ENCODE measurements around the gene PDHA1.

Gene PDHA1

DNA sequence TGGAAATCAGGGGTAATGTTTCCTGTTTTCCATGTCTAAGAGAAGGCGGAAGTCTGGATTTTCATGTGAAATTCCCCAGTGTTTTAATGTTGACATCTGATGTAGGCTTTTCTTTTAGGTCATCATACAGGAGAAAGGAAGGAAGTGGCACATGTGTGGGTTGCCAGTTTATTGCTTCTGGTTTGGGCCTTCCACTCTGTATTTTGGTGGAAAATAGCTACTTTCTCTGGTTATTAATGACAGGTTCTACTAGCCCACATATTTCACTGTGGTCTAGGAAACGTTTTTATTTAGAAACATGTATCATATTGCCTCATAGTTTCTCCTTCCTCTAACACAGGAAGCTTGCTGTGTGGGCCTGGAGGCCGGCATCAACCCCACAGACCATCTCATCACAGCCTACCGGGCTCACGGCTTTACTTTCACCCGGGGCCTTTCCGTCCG lies 7.2 kb downstream of the PDHA1 start:
- ATAC-seq, result no peak
- TF ChIP-seq, protein P1, sequence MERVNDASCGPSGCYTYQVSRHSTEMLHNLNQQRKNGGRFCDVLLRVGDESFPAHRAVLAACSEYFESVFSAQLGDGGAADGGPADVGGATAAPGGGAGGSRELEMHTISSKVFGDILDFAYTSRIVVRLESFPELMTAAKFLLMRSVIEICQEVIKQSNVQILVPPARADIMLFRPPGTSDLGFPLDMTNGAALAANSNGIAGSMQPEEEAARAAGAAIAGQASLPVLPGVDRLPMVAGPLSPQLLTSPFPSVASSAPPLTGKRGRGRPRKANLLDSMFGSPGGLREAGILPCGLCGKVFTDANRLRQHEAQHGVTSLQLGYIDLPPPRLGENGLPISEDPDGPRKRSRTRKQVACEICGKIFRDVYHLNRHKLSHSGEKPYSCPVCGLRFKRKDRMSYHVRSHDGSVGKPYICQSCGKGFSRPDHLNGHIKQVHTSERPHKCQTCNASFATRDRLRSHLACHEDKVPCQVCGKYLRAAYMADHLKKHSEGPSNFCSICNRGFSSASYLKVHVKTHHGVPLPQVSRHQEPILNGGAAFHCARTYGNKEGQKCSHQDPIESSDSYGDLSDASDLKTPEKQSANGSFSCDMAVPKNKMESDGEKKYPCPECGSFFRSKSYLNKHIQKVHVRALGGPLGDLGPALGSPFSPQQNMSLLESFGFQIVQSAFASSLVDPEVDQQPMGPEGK (CRISPR knock-in tag; IDR thresholded peaks at IDR 0.05; ENCODE audit: borderline replicate concordance), result no peak
- TF ChIP-seq ESRRG (CRISPR knock-in tag; IDR thresholded peaks at IDR 0.05) (no peak), ZC3H10 (CRISPR knock-in tag; IDR thresholded peaks at IDR 0.05) (no peak), SNAI2 (CRISPR knock-in tag; IDR thresholded peaks at IDR 0.05) (no peak), ZFP3 (CRISPR knock-in tag; IDR thresholded peaks at IDR 0.05) (no peak), BACH2 (CRISPR knock-in tag; IDR thresholded peaks at IDR 0.05; ENCODE audit: borderline replicate concordance) (no peak), GLIS3 (CRISPR knock-in tag; IDR thresholded peaks at IDR 0.05) (no peak), RARB (CRISPR knock-in tag; IDR thresholded peaks at IDR 0.05) (no peak), TOX (CRISPR knock-in tag; IDR thresholded peaks at IDR 0.05; ENCODE audit: borderline replicate concordance) (no peak), PPARA (CRISPR knock-in tag; IDR thresholded peaks at IDR 0.05; ENCODE audit: borderline replicate concordance) (no peak), ISL1 (CRISPR knock-in tag; IDR thresholded peaks at IDR 0.05) (no peak), ZNF565 (CRISPR knock-in tag; conservative IDR thresholded peaks at IDR 0.05; ENCODE audit: low read depth) (no peak), CSDC2 (CRISPR knock-in tag; IDR thresholded peaks at IDR 0.05) (no peak), ARNTL (CRISPR knock-in tag; IDR thresholded peaks at IDR 0.05; ENCODE audit: borderline replicate concordance, low read depth) (no peak), ZNF70 (CRISPR knock-in tag; IDR thresholded peaks at IDR 0.05) (no peak)
- TF ChIP-seq, protein P2, sequence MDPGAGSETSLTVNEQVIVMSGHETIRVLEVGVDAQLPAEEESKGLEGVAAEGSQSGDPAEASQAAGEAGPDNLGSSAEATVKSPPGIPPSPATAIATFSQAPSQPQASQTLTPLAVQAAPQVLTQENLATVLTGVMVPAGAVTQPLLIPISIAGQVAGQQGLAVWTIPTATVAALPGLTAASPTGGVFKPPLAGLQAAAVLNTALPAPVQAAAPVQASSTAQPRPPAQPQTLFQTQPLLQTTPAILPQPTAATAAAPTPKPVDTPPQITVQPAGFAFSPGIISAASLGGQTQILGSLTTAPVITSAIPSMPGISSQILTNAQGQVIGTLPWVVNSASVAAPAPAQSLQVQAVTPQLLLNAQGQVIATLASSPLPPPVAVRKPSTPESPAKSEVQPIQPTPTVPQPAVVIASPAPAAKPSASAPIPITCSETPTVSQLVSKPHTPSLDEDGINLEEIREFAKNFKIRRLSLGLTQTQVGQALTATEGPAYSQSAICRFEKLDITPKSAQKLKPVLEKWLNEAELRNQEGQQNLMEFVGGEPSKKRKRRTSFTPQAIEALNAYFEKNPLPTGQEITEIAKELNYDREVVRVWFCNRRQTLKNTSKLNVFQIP (CRISPR knock-in tag; IDR thresholded peaks at IDR 0.05; ENCODE audit: borderline replicate concordance, low read depth), result no peak
- TF ChIP-seq, protein P3, sequence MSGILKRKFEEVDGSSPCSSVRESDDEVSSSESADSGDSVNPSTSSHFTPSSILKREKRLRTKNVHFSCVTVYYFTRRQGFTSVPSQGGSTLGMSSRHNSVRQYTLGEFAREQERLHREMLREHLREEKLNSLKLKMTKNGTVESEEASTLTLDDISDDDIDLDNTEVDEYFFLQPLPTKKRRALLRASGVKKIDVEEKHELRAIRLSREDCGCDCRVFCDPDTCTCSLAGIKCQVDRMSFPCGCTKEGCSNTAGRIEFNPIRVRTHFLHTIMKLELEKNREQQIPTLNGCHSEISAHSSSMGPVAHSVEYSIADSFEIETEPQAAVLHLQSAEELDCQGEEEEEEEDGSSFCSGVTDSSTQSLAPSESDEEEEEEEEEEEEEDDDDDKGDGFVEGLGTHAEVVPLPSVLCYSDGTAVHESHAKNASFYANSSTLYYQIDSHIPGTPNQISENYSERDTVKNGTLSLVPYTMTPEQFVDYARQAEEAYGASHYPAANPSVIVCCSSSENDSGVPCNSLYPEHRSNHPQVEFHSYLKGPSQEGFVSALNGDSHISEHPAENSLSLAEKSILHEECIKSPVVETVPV (CRISPR knock-in tag; IDR thresholded peaks at IDR 0.05), result no peak
- TF ChIP-seq, protein P4, sequence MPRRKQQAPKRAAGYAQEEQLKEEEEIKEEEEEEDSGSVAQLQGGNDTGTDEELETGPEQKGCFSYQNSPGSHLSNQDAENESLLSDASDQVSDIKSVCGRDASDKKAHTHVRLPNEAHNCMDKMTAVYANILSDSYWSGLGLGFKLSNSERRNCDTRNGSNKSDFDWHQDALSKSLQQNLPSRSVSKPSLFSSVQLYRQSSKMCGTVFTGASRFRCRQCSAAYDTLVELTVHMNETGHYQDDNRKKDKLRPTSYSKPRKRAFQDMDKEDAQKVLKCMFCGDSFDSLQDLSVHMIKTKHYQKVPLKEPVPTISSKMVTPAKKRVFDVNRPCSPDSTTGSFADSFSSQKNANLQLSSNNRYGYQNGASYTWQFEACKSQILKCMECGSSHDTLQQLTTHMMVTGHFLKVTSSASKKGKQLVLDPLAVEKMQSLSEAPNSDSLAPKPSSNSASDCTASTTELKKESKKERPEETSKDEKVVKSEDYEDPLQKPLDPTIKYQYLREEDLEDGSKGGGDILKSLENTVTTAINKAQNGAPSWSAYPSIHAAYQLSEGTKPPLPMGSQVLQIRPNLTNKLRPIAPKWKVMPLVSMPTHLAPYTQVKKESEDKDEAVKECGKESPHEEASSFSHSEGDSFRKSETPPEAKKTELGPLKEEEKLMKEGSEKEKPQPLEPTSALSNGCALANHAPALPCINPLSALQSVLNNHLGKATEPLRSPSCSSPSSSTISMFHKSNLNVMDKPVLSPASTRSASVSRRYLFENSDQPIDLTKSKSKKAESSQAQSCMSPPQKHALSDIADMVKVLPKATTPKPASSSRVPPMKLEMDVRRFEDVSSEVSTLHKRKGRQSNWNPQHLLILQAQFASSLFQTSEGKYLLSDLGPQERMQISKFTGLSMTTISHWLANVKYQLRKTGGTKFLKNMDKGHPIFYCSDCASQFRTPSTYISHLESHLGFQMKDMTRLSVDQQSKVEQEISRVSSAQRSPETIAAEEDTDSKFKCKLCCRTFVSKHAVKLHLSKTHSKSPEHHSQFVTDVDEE (CRISPR knock-in tag; IDR thresholded peaks at IDR 0.05), result no peak

DNA sequence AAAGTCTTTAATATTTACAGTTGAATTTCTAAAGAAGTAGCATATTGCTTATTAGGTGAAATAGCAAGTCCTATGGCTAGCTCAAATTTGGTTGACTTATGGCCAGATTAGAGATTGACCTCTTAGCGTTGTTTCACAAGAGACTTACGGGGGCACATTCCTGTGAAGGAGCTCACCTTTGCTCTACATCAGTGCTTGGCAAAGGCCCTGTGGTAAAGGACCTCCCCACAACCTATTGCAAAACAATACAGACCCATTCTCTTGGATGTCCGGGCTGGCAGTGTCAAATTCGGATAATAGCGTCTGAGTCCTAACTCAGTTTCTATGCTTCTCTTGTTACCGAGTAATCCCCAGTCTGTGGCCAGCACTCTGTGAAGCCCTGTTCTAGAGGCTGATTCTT lies 10.9 kb downstream of the PDHA1 start:
- ATAC-seq, result no peak
- no peak for TF ChIP-seq SNAI2 (CRISPR knock-in tag; IDR thresholded peaks at IDR 0.05)
- no peak for TF ChIP-seq ZFP3 (CRISPR knock-in tag; IDR thresholded peaks at IDR 0.05)
- TF ChIP-seq, protein P1 (CRISPR knock-in tag; IDR thresholded peaks at IDR 0.05; ENCODE audit: borderline replicate concordance), result no peak
- no peak for TF ChIP-seq BACH2 (CRISPR knock-in tag; IDR thresholded peaks at IDR 0.05; ENCODE audit: borderline replicate concordance)
- TF ChIP-seq ZNF70 (CRISPR knock-in tag; IDR thresholded peaks at IDR 0.05), result no peak
- no peak for TF ChIP-seq CSDC2 (CRISPR knock-in tag; IDR thresholded peaks at IDR 0.05)
- TF ChIP-seq, protein P2 (CRISPR knock-in tag; IDR thresholded peaks at IDR 0.05; ENCODE audit: borderline replicate concordance, low read depth), result no peak
- TF ChIP-seq PPARA (CRISPR knock-in tag; IDR thresholded peaks at IDR 0.05; ENCODE audit: borderline replicate concordance), result no peak
